ENCODE measurements around the gene RABAC1. TPM values are rescaled to one million over a fixed set of nuclear protein-coding genes. Genes with fewer than 3 reads are reported as not detected.

RABAC1 gene
- total RNA-seq, 2 donors from 2014 or later, result 79.6 to 89.7 TPM

- no peaks in the 10 kb centered on the region for H3K36me3 Mint-ChIP-seq
- H3K9me3 Mint-ChIP-seq, result no peaks in the 10 kb centered on the region
- DNase-seq (ENCODE audit: low spot score) (no peak), ATAC-seq (no peak)
- H3K4me3 Mint-ChIP-seq, result peak overlapping the region; percentile 28
- H3K27ac Mint-ChIP-seq, result peak overlapping the region in 1 of 2 donors; percentile 4
- peaks cover 18 to 27% of the 10 kb centered on the region in 2 donors for H3K27me3 Mint-ChIP-seq
- peaks cover 30 to 34% of the 10 kb centered on the region in 2 donors for H3K4me1 Mint-ChIP-seq (ENCODE audit: low read depth in 2 of 2)
These were observed 23.2 kb downstream of the RABAC1 start for GRCh38 chr19:41935760-41936415.

- H3K4me3 Mint-ChIP-seq, result peak overlapping the region; percentile 18
- peaks cover 33 to 40% of the 10 kb centered on the region in 2 donors for H3K4me1 Mint-ChIP-seq (ENCODE audit: low read depth in 2 of 2)
- H3K27ac Mint-ChIP-seq, result peak overlapping the region; percentile 16 to 59
- DNase-seq (ENCODE audit: low spot score) (peak; percentile 83), ATAC-seq (peak; percentile 75 to 88)
- H3K36me3 Mint-ChIP-seq, result no peaks in the 10 kb centered on the region
- peaks cover 19 to 27% of the 10 kb centered on the region in 2 donors for H3K27me3 Mint-ChIP-seq
- H3K9me3 Mint-ChIP-seq, result no peaks in the 10 kb centered on the region
These were observed 24.2 kb downstream of the RABAC1 start for GRCh38 chr19:41934849-41935374.

GRCh38 chr19:41933693-41934426 is 25.3 kb downstream of the RABAC1 start:
- H3K4me3 Mint-ChIP-seq, result no peak overlapping the region
- H3K27me3 Mint-ChIP-seq, result peaks cover 24 to 32% of the 10 kb centered on the region in 2 donors
- peaks cover 40 to 45% of the 10 kb centered on the region in 2 donors for H3K4me1 Mint-ChIP-seq (ENCODE audit: low read depth in 2 of 2)
- no peaks in the 10 kb centered on the region for H3K36me3 Mint-ChIP-seq
- DNase-seq (ENCODE audit: low spot score) (no peak), ATAC-seq (no peak)
- H3K9me3 Mint-ChIP-seq, result no peaks in the 10 kb centered on the region
- peak overlapping the region in 1 of 2 donors; percentile 59 for H3K27ac Mint-ChIP-seq

- DNase-seq (ENCODE audit: low spot score), result no peak
- Mint-ChIP-seq H3K36me3 (no peaks in the 10 kb centered on the region), H3K4me1 (ENCODE audit: low read depth in 2 of 2) (peaks cover 43 to 51% of the 10 kb centered on the region in 2 donors), H3K9me3 (no peaks in the 10 kb centered on the region), H3K4me3 (no peak overlapping the region), H3K27ac (peak overlapping the region in 1 of 2 donors; percentile 59), H3K27me3 (peaks cover 25 to 34% of the 10 kb centered on the region in 2 donors)
- no peak for ATAC-seq
These were observed 26.3 kb downstream of the RABAC1 start for GRCh38 chr19:41932720-41933332.

GRCh38 chr19:41932259-41932719 is 26.8 kb downstream of the RABAC1 start:
- Mint-ChIP-seq H3K36me3 (no peaks in the 10 kb centered on the region), H3K9me3 (no peaks in the 10 kb centered on the region), H3K27ac (no peak overlapping the region), H3K27me3 (peaks cover 22 to 29% of the 10 kb centered on the region in 2 donors), H3K4me3 (no peak overlapping the region), H3K4me1 (ENCODE audit: low read depth in 2 of 2) (peaks cover 38 to 47% of the 10 kb centered on the region in 2 donors)
- DNase-seq (ENCODE audit: low spot score) (no peak), ATAC-seq (no peak)

- Mint-ChIP-seq H3K36me3 (no peaks in the 10 kb centered on the region), H3K4me3 (no peak overlapping the region), H3K4me1 (ENCODE audit: low read depth in 2 of 2) (peaks cover 30 to 40% of the 10 kb centered on the region in 2 donors), H3K9me3 (no peaks in the 10 kb centered on the region), H3K27ac (no peak overlapping the region), H3K27me3 (peaks cover 17 to 20% of the 10 kb centered on the region in 2 donors)
- ATAC-seq (no peak), DNase-seq (ENCODE audit: low spot score) (no peak)
These were observed 28.1 kb downstream of the RABAC1 start for GRCh38 chr19:41930926-41931592.

- no peak overlapping the region for H3K27ac Mint-ChIP-seq
- no peak for ATAC-seq
- H3K27me3 Mint-ChIP-seq, result peaks cover 15% of the 10 kb centered on the region in 2 donors
- H3K9me3 Mint-ChIP-seq, result no peaks in the 10 kb centered on the region
- no peaks in the 10 kb centered on the region for H3K36me3 Mint-ChIP-seq
- H3K4me1 Mint-ChIP-seq (ENCODE audit: low read depth in 2 of 2), result peaks cover 27 to 37% of the 10 kb centered on the region in 2 donors
- H3K4me3 Mint-ChIP-seq, result peak overlapping the region; percentile 30
- no peak for DNase-seq (ENCODE audit: low spot score)
These were observed 28.8 kb downstream of the RABAC1 start for GRCh38 chr19:41930322-41930722.

GRCh38 chr19:41929536-41930071 is 29.5 kb downstream of the RABAC1 start:
- H3K27me3 Mint-ChIP-seq, result peaks cover 8 to 9% of the 10 kb centered on the region in 2 donors

GRCh38 chr19:41928754-41929535 is 30.2 kb downstream of the RABAC1 start:
- ATAC-seq (peak; percentile 34 to 60), DNase-seq (ENCODE audit: low spot score) (no peak)
- Mint-ChIP-seq H3K36me3 (no peaks in the 10 kb centered on the region), H3K27me3 (peaks cover 7 to 9% of the 10 kb centered on the region in 2 donors), H3K4me1 (ENCODE audit: low read depth in 2 of 2) (peaks cover 20 to 27% of the 10 kb centered on the region in 2 donors), H3K27ac (peak overlapping the region in 1 of 2 donors; percentile 69), H3K4me3 (peak overlapping the region; percentile 87), H3K9me3 (no peaks in the 10 kb centered on the region)

More at GRCh38 chr19:41929536-41930071, 29.5 kb downstream of the RABAC1 start:
- DNase-seq (ENCODE audit: low spot score), result no peak
- no peak for ATAC-seq
- peak overlapping the region in 1 of 2 donors; percentile 69 for H3K27ac Mint-ChIP-seq
- peaks cover 20 to 30% of the 10 kb centered on the region in 2 donors for H3K4me1 Mint-ChIP-seq (ENCODE audit: low read depth in 2 of 2)
- H3K36me3 Mint-ChIP-seq, result no peaks in the 10 kb centered on the region
- no peaks in the 10 kb centered on the region for H3K9me3 Mint-ChIP-seq
- H3K4me3 Mint-ChIP-seq, result peak overlapping the region; percentile 87

GRCh38 chr19:41928221-41928683 is 30.9 kb downstream of the RABAC1 start, which contains the start of gene ERFL:
ERFL (minus strand) TSS chr19:41928449; CDS start chr19:41912919, 15,530 bp downstream.
- H3K4me3 Mint-ChIP-seq, result peak within 1 kb of the TSS; percentile 88
- H3K27me3 Mint-ChIP-seq, result peaks cover 12% of the 10 kb centered on the region in 2 donors
- ATAC-seq (peak; percentile 45 to 58), DNase-seq (ENCODE audit: low spot score) (no peak)
- H3K4me1 Mint-ChIP-seq (ENCODE audit: low read depth in 2 of 2), result peaks cover 17 to 22% of the 10 kb centered on the region in 2 donors
- H3K36me3 Mint-ChIP-seq, result no peaks in the 10 kb centered on the region
- H3K27ac Mint-ChIP-seq, result peak within 1 kb of the TSS in 1 of 2 donors; percentile 69
- no peaks in the 10 kb centered on the region for H3K9me3 Mint-ChIP-seq

- Mint-ChIP-seq H3K4me3 (peak overlapping the region; percentile 88), H3K36me3 (no peaks in the 10 kb centered on the region), H3K27ac (no peak overlapping the region), H3K4me1 (ENCODE audit: low read depth in 2 of 2) (peaks cover 21 to 24% of the 10 kb centered on the region in 2 donors), H3K9me3 (no peaks in the 10 kb centered on the region), H3K27me3 (peaks cover 15 to 18% of the 10 kb centered on the region in 2 donors)
- DNase-seq (ENCODE audit: low spot score), result no peak
- peak; percentile 41 to 55 for ATAC-seq
These were observed 31.5 kb downstream of the RABAC1 start for GRCh38 chr19:41927497-41928192.

All from natural killer cell treated with Interleukin-12 subunit alpha and Interleukin-12 subunit beta and Interleukin-15 and Interleukin-18, amount 100 ng/mL, for 72 hours (primary cell).